Esophagus squamous epithelium (tissue), 5 donors: ENCODE measurements around the gene DPH2. TPM values are rescaled to one million over a fixed set of nuclear protein-coding genes. Genes with fewer than 3 reads are reported as not detected.

Experiments used
- DNase-seq: peaks from one replicate; lab custom pipeline; 2025; lab: John Stamatoyannopoulos, UW
- H3K27ac ChIP-seq, 4 donors: fragments of 200-600 bp; sonication (generic); one replicate each; pipeline ENCODE4 v1.5.1; 2016 to 2019; ENCODE audit warnings: mild to moderate bottlenecking in 1 of 4
- H3K27me3 ChIP-seq, 4 donors: fragments of 200-600 bp; sonication (generic); 1 replicate in 3 of 4; 2 replicates in 1 of 4; pipeline versions ENCODE4 v1.5.1 to v1.6.0; 2017 to 2021; ENCODE audit warnings: antibody characterized with exemption in 1 of 4
- H3K36me3 ChIP-seq, 3 donors: fragments of 200-600 bp; sonication (generic); one replicate each; pipeline ENCODE4 v1.5.1; 2016 to 2019
- H3K4me1 ChIP-seq, 3 donors: fragments of 200-600 bp; sonication (generic); one replicate each; pipeline ENCODE4 v1.5.1; 2017 to 2019
- H3K4me3 ChIP-seq, 4 donors: fragments of 200-600 bp; sonication (generic); 1 replicate in 3 of 4; 2 replicates in 1 of 4; pipeline ENCODE4 v1.5.1; 2016 to 2019; ENCODE audit warnings: mild to moderate bottlenecking in 2 of 4, moderate library complexity in 1 of 4
- H3K9me3 ChIP-seq, 3 donors: fragments of 200-600 bp; sonication (generic); one replicate each; pipeline ENCODE4 v1.5.1; 2016 to 2019
- CTCF ChIP-seq, 6 experiments: fragments of 450-650 bp in 4 of 6; fragments of 200-600 bp in 2 of 6; sonication (generic) in 2 of 6; IDR thresholded peaks; one replicate each; pipeline ENCODE4 v1.5.1; 2016 to 2019; ENCODE audit warnings: antibody characterized with exemption in 6 of 6, mild to moderate bottlenecking in 4 of 6, moderate library complexity in 4 of 6
- POLR2A ChIP-seq, 4 donors: fragments of 450-650 bp; IDR thresholded peaks; one replicate each; pipeline ENCODE4 v1.6.1; 2017; ENCODE audit warnings: antibody characterized with exemption in 4 of 4, mild to moderate bottlenecking in 4 of 4, moderate library complexity in 3 of 4
- WGBS, 2 donors: methylation state at CpG; one replicate each; pipeline ENCODE4 v1.1.5; 2018; 5-methylcytosine and 5-hydroxymethylcytosine counted together
- intact Hi-C: fragments of 100-400 bp; cut with DNase I; formaldehyde crosslinking; loops from one replicate; pipeline ENCODE4 v1.15.0; 2022
- total RNA-seq, 4 donors: library from RNA; depleted of rRNA; stranded (reverse); fragments of >200 nt; gene quantifications; one replicate each; pipeline ENCODE4 v1.1.0, GENCODE V29; 2016
- donor health status: DM: yes; HTN: yes; CAD: no.

The DPH2 gene
- total RNA-seq, 4 donors from 2014 or later: 14.0 to 34.6 (median 27.7) TPM

GRCh38 chr1:43930168-43930948, 39.5 kb upstream of the DPH2 start:
- H3K27ac ChIP-seq: peak overlapping the region in 2 of 4 donors; percentile 52
- WGBS, 2 donors: 77 to 80% methylated on average over 3 to 7 of the region's 10 CpGs
- intact Hi-C loops: no loop called here
- peaks cover 0 to 8% (median 0%) of the 10 kb centered on the region in 3 donors for H3K36me3 ChIP-seq
- no peak overlapping the region for H3K4me3 ChIP-seq
- H3K27me3 ChIP-seq: peaks cover 0 to 22% (median 0%) of the 10 kb centered on the region in 4 donors
- peaks cover 17 to 57% (median 40%) of the 10 kb centered on the region in 3 donors for H3K4me1 ChIP-seq
- DNase-seq: no peak
- no peaks in the 10 kb centered on the region for H3K9me3 ChIP-seq
- TF ChIP-seq POLR2A (IDR thresholded peaks at IDR 0.05): no peak
- TF ChIP-seq CTCF (IDR thresholded peaks at IDR 0.05): peak in 5 of 6 experiments; percentile 23 to 64 (median 37)

GRCh38 chr1:43930949-43931275, 38.9 kb upstream of the DPH2 start:
- peaks cover 0 to 22% (median 0%) of the 10 kb centered on the region in 4 donors for H3K27me3 ChIP-seq
- intact Hi-C loops: no loop called here
- peaks cover 0 to 2% (median 0%) of the 10 kb centered on the region in 3 donors for H3K36me3 ChIP-seq

GRCh38 chr1:43931711-43932660, 37.8 kb upstream of the DPH2 start:
- Histone ChIP-seq H3K9me3 (no peaks in the 10 kb centered on the region), H3K27ac (no peak overlapping the region), H3K4me1 (peaks cover 25 to 72% (median 53%) of the 10 kb centered on the region in 3 donors), H3K4me3 (no peak overlapping the region), H3K27me3 (peaks cover 0 to 22% (median 0%) of the 10 kb centered on the region in 4 donors), H3K36me3 (peaks cover 0 to 1% (median 0%) of the 10 kb centered on the region in 3 donors)
- 90 to 94% methylated on average over 3 to 5 of the region's 13 CpGs for WGBS, 2 donors
- DNase-seq: no peak
- intact Hi-C loops: no loop called here
- TF ChIP-seq CTCF (IDR thresholded peaks at IDR 0.05) (no peak), POLR2A (IDR thresholded peaks at IDR 0.05) (no peak)

More at GRCh38 chr1:43930949-43931275, 38.9 kb upstream of the DPH2 start:
- Histone ChIP-seq H3K4me3 (no peak overlapping the region), H3K27ac (peak overlapping the region in 2 of 4 donors; percentile 52), H3K9me3 (no peaks in the 10 kb centered on the region), H3K4me1 (peaks cover 21 to 63% (median 45%) of the 10 kb centered on the region in 3 donors)
- no peak for DNase-seq
- TF ChIP-seq POLR2A (IDR thresholded peaks at IDR 0.05) (no peak), CTCF (IDR thresholded peaks at IDR 0.05) (no peak)
- 17% methylated on average over 2 of the region's 4 CpGs; no CpG with 5 or more reads in 1 of the 2 donors for WGBS, 2 donors

- DNase-seq: no peak
- Histone ChIP-seq H3K9me3 (no peaks in the 10 kb centered on the region), H3K4me1 (peaks cover 25 to 81% (median 58%) of the 10 kb centered on the region in 3 donors), H3K4me3 (peak overlapping the region; percentile 22 to 61 (median 44)), H3K27me3 (peaks cover 0 to 22% (median 0%) of the 10 kb centered on the region in 4 donors), H3K27ac (peak overlapping the region; percentile 57 to 74 (median 66)), H3K36me3 (peaks cover 0 to 3% (median 0%) of the 10 kb centered on the region in 3 donors)
- 41 to 53% methylated on average over 3 to 5 of the region's 8 CpGs for WGBS, 2 donors
- intact Hi-C loops: no loop called here
- no peak for TF ChIP-seq CTCF (IDR thresholded peaks at IDR 0.05)
Observed at GRCh38 chr1:43932786-43933385, 36.9 kb upstream of the DPH2 start.
